Ovary (tissue), 3 donors: ENCODE results near the gene GLIS2.

Experiments
- POLR2A ChIP-seq: fragments of 450-650 bp; IDR thresholded peaks from one replicate; pipeline ENCODE4 v1.6.1; 2017; ENCODE audit warnings: antibody characterized with exemption, mild to moderate bottlenecking, moderate library complexity
- TF ChIP-seq, protein P1 (sequence below), 3 donors: fragments of 450-650 bp in 2 of 3; fragments of 200-600 bp in 1 of 3; IDR thresholded peaks; one replicate each; pipeline versions ENCODE4 v1.5.1 to v1.8.0; 2016 to 2022; ENCODE audit warnings: antibody characterized with exemption in 3 of 3, mild to moderate bottlenecking in 1 of 3
- donor health status: DM: no; HTN: no; CAD: no.

GRCh38 chr16:4338125-4338582, 22.3 kb downstream of the GLIS2 start:
- TF ChIP-seq POLR2A: no peak
- TF ChIP-seq, protein P1, sequence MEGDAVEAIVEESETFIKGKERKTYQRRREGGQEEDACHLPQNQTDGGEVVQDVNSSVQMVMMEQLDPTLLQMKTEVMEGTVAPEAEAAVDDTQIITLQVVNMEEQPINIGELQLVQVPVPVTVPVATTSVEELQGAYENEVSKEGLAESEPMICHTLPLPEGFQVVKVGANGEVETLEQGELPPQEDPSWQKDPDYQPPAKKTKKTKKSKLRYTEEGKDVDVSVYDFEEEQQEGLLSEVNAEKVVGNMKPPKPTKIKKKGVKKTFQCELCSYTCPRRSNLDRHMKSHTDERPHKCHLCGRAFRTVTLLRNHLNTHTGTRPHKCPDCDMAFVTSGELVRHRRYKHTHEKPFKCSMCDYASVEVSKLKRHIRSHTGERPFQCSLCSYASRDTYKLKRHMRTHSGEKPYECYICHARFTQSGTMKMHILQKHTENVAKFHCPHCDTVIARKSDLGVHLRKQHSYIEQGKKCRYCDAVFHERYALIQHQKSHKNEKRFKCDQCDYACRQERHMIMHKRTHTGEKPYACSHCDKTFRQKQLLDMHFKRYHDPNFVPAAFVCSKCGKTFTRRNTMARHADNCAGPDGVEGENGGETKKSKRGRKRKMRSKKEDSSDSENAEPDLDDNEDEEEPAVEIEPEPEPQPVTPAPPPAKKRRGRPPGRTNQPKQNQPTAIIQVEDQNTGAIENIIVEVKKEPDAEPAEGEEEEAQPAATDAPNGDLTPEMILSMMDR (IDR thresholded peaks at IDR 0.05): no peak
